ENCODE measurements around the gene ERG. TPM values are rescaled to one million over a fixed set of nuclear protein-coding genes. Genes with fewer than 3 reads are reported as not detected.

The ERG gene
- total and polyA plus RNA-seq, 2 of the 13 experiments (the other 11 are each of a cell fraction or from before 2014, with no cell fraction given), result not detected

GRCh38 chr21:38524168-38525153 lies 26.2 kb upstream of the ERG start (continued):
- no peak for TF ChIP-seq TSC22D2 (CRISPR knock-in tag; IDR thresholded peaks at IDR 0.05; ENCODE audit: borderline replicate concordance)
- TF ChIP-seq ZNF607 (CRISPR knock-in tag; IDR thresholded peaks at IDR 0.05; ENCODE audit: borderline replicate concordance), result no peak
- 0 out of 2 replicates have a peak, but pooled peaks have one; percentile 27 for TF ChIP-seq NCOR1 (IDR thresholded peaks at IDR 0.05; ENCODE audit: borderline replicate concordance, low read length)
- TF ChIP-seq ZIK1 (CRISPR knock-in tag; IDR thresholded peaks at IDR 0.05; ENCODE audit: borderline replicate concordance, low read depth), result no peak
- no peak for TF ChIP-seq NONO (IDR thresholded peaks at IDR 0.05)
- TF ChIP-seq NONO (CRISPR knock-in tag; conservative IDR thresholded peaks at IDR 0.05), result no peak
- no peak; the same call in 1 of the 2 replicates for TF ChIP-seq EHMT2 (IDR thresholded peaks at IDR 0.05; ENCODE audit: borderline replicate concordance, low read depth, low read length)
- no peak for TF ChIP-seq MBD4 (IDR thresholded peaks at IDR 0.05; ENCODE audit: borderline replicate concordance, low read length)
- no peak for TF ChIP-seq ZNF792 (CRISPR knock-in tag; IDR thresholded peaks at IDR 0.05)
- no peak for TF ChIP-seq NR2F2 (IDR thresholded peaks at IDR 0.05; ENCODE audit: borderline replicate concordance, low read depth)
- TF ChIP-seq SIX4 (CRISPR knock-in tag; IDR thresholded peaks at IDR 0.05), result no peak
- TF ChIP-seq ZNF670 (CRISPR knock-in tag; IDR thresholded peaks at IDR 0.05; ENCODE audit: borderline replicate concordance), result 0 out of 2 replicates have a peak, but pooled peaks have one; percentile 25
- no peak for TF ChIP-seq SP140L (CRISPR knock-in tag; IDR thresholded peaks at IDR 0.05; ENCODE audit: borderline replicate concordance)
- peak; percentile 73 for TF ChIP-seq GATAD2A (CRISPR knock-in tag; IDR thresholded peaks at IDR 0.05)
- no peak for TF ChIP-seq FOXK2 (IDR thresholded peaks at IDR 0.05)
- TF ChIP-seq ZNF597 (CRISPR knock-in tag; IDR thresholded peaks at IDR 0.05), result no peak
- TF ChIP-seq ZFP82 (CRISPR knock-in tag; IDR thresholded peaks at IDR 0.05; ENCODE audit: borderline replicate concordance), result no peak
- peak; percentile 15; the same call in 1 of the 2 replicates for TF ChIP-seq MIXL1 (CRISPR knock-in tag; IDR thresholded peaks at IDR 0.05)
- TF ChIP-seq NCOA2 (CRISPR knock-in tag; IDR thresholded peaks at IDR 0.05), result peak; percentile 49
- TF ChIP-seq RXRB (CRISPR knock-in tag; IDR thresholded peaks at IDR 0.05; ENCODE audit: borderline replicate concordance), result peak; percentile 50; the same call in 1 of the 2 replicates
- TF ChIP-seq ZNF567 (CRISPR knock-in tag; IDR thresholded peaks at IDR 0.05; ENCODE audit: borderline replicate concordance), result no peak
- TF ChIP-seq TCF12 (IDR thresholded peaks at IDR 0.05), result no peak
- no peak for TF ChIP-seq TCF12 (CRISPR knock-in tag; IDR thresholded peaks at IDR 0.05)
- TF ChIP-seq TFE3 (CRISPR knock-in tag; IDR thresholded peaks at IDR 0.05), result 0 out of 2 replicates have a peak, but pooled peaks have one; percentile 16
- no peak for TF ChIP-seq MTA3 (CRISPR knock-in tag; IDR thresholded peaks at IDR 0.05)
- TF ChIP-seq HOXA7 (CRISPR knock-in tag; IDR thresholded peaks at IDR 0.05), result no peak
- no peak for TF ChIP-seq SP1 (IDR thresholded peaks at IDR 0.05)
- TF ChIP-seq SP1 (CRISPR knock-in tag; IDR thresholded peaks at IDR 0.05), result no peak
- no peak for TF ChIP-seq ZFP62 (CRISPR knock-in tag; IDR thresholded peaks at IDR 0.05)
- TF ChIP-seq HNF4G (IDR thresholded peaks at IDR 0.05; ENCODE audit: borderline replicate concordance, low read depth, low read length), result no peak
- no peak; the same call in 1 of the 2 replicates for TF ChIP-seq HNF4G (CRISPR knock-in tag; IDR thresholded peaks at IDR 0.05; ENCODE audit: borderline replicate concordance, low read depth)
- no peak for TF ChIP-seq ZNF577 (CRISPR knock-in tag; IDR thresholded peaks at IDR 0.05; ENCODE audit: borderline replicate concordance, low read depth)

Measured in HepG2 (cell line).